K562 (cell line): ENCODE data around the gene LGI4. TPM values are rescaled to one million over a fixed set of nuclear protein-coding genes. Genes with fewer than 3 reads are reported as not detected.

ENCODE experiments used
- BACH1 ChIP-seq: fragments of 200-800 bp; sonication (Bioruptor generic); IDR thresholded peaks from 2 replicates; pipeline ENCODE4 v1.6.1; 2016; ENCODE audit warnings: missing genetic modification characterization, missing compliant biosample characterization
- CBFA2T2 ChIP-seq: fragments of 450-650 bp; conservative IDR thresholded peaks from 2 replicates; pipeline ENCODE4 v1.6.1; 2017; ENCODE audit warnings: mild to moderate bottlenecking
- LEF1 ChIP-seq: fragments of 450-650 bp; IDR thresholded peaks from 2 replicates; pipeline ENCODE4 v1.6.1; 2016; ENCODE audit warnings: mild to moderate bottlenecking
- MEF2A ChIP-seq: IDR thresholded peaks from 2 replicates; pipeline ENCODE4 v1.6.1; 2011; ENCODE audit warnings: low read depth, mild to moderate bottlenecking, low read length, moderate library complexity; ENCODE audit not compliant: control insufficient read depth
- RCOR1 ChIP-seq, 2 experiments: IDR thresholded peaks; 2 replicates each; pipeline ENCODE4 v1.6.1; 2012; ENCODE audit warnings: low read depth in 2 of 2, low read length in 2 of 2, borderline replicate concordance in 1 of 2, improper control_type of control experiment in 1 of 2
- SP1 ChIP-seq: sonication (generic); formaldehyde crosslinking; IDR thresholded peaks from 2 replicates; pipeline ENCODE4 v1.8.1; 2022; ENCODE audit warnings: mild to moderate bottlenecking, missing genetic modification reagents
- STAT5B ChIP-seq: fragments of 250-450 bp; sonication (Bioruptor Pico); IDR thresholded peaks from 2 replicates; pipeline ENCODE4 v1.8.0; 2021; ENCODE audit warnings: mild to moderate bottlenecking, inconsistent platforms
- ZNF224 ChIP-seq: sonication (generic); formaldehyde crosslinking; IDR thresholded peaks from 2 replicates; pipeline ENCODE4 v1.8.0; 2022; ENCODE audit warnings: mild to moderate bottlenecking, missing genetic modification reagents
- ZNF444 ChIP-seq: fragments of 250-450 bp; sonication (Bioruptor Pico); IDR thresholded peaks from 2 replicates; pipeline ENCODE4 v1.4.0; 2020; ENCODE audit warnings: mild to moderate bottlenecking, moderate library complexity
- ZNF785 ChIP-seq: fragments of 250-450 bp; sonication (Bioruptor Pico); IDR thresholded peaks from 2 replicates; pipeline ENCODE4 v1.4.0; 2020; ENCODE audit warnings: mild to moderate bottlenecking
- ZZZ3 ChIP-seq: fragments of 450-650 bp; IDR thresholded peaks from 2 replicates; pipeline ENCODE4 v1.6.1; 2016; ENCODE audit warnings: antibody characterized with exemption, mild to moderate bottlenecking, moderate library complexity
- polyA plus RNA-seq, 8 experiments: library from polyadenylated mRNA; depleted of rRNA in 4 of 8; stranded (reverse) in 5 of 8; unstranded in 3 of 8; fragments of >200 nt; fragmentation: Nextera tagmentation in 2 of 8; fragmentation: Illumina TruSeq in 1 of 8; extraction: Ambion mirVana in 2 of 8; extraction: Trizol in 1 of 8; gene quantifications; 2 replicates each; pipeline versions ENCODE4 v1.2.1 to v1.2.3, GENCODE V29; 2011 to 2014; ENCODE audit warnings: inconsistent platforms in 1 of 8, missing spikeins in 1 of 8
- total RNA-seq, 7 experiments: library from RNA; depleted of rRNA in 6 of 7; stranded (reverse); fragments of >200 nt in 6 of 7; fragmentation: Illumina TruSeq in 2 of 7; extraction: Trizol in 2 of 7; gene quantifications; 2 replicates each; pipeline versions ENCODE4 v1.2.1 to v1.2.3, GENCODE V29; 2011 to 2021; ENCODE audit warnings: low replicate concordance in 1 of 7
- TF ChIP-seq, protein P1 (sequence below): fragments of 250-450 bp; sonication (Bioruptor Pico); IDR thresholded peaks from 2 replicates; pipeline ENCODE4 v1.4.0; 2020
- TF ChIP-seq, protein P2 (sequence below): fragments of 450-650 bp; formaldehyde crosslinking; IDR thresholded peaks from 2 replicates; pipeline ENCODE4 v1.4.0; 2022; ENCODE audit warnings: mild to moderate bottlenecking, moderate library complexity
- TF ChIP-seq, protein P3 (sequence below): fragments of 450-650 bp; IDR thresholded peaks from 2 replicates; pipeline ENCODE4 v1.6.1; 2016; ENCODE audit warnings: mild to moderate bottlenecking

The LGI4 gene
- total and polyA plus RNA-seq, 9 of the 15 experiments (the other 6 are each of a cell fraction or from before 2014, with no cell fraction given): 0.14 to 0.30 (median 0.24) TPM; not detected in 4

DNA sequence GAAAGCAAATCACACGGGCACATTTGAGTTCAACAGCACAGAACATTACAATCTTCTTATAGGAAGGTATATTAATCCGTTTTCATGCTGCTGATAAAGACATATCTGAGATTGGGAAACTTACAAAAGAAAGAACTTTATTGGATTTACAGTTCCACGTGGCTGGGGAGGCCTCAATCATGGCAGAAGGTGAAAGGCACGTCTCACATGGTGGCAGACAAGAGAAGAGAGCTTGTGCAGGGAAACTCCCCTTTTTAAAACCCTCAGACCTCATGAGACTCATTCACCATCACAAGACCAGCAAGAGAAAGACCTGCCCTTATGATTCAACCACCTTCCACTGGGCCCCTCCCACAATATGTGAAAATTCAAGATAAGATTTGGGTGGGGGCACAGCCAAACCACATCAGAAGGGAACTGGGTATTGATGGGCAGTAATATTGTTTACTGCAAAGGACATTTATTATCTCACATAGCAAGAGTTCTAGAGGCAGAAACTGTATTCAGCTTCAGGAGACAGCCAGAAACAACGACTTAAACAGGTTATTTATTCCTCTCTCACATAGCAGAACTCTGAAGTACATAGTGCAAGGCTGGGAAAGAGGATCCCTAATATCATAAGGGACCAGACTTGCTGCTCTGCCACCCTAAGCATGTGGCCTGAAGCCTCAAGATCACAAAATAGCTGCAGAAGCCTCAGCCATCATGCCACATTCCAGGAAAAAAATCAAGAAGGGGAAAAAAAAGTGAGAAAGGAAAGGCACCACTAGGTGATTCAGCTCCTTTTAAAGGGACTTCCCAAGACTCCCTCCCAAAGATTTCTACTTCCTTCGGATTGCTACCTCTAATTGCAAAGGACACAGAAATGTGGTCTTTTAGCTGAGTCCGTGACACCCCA, 42.8 kb upstream of the LGI4 start (continued):
- TF ChIP-seq, protein P1, sequence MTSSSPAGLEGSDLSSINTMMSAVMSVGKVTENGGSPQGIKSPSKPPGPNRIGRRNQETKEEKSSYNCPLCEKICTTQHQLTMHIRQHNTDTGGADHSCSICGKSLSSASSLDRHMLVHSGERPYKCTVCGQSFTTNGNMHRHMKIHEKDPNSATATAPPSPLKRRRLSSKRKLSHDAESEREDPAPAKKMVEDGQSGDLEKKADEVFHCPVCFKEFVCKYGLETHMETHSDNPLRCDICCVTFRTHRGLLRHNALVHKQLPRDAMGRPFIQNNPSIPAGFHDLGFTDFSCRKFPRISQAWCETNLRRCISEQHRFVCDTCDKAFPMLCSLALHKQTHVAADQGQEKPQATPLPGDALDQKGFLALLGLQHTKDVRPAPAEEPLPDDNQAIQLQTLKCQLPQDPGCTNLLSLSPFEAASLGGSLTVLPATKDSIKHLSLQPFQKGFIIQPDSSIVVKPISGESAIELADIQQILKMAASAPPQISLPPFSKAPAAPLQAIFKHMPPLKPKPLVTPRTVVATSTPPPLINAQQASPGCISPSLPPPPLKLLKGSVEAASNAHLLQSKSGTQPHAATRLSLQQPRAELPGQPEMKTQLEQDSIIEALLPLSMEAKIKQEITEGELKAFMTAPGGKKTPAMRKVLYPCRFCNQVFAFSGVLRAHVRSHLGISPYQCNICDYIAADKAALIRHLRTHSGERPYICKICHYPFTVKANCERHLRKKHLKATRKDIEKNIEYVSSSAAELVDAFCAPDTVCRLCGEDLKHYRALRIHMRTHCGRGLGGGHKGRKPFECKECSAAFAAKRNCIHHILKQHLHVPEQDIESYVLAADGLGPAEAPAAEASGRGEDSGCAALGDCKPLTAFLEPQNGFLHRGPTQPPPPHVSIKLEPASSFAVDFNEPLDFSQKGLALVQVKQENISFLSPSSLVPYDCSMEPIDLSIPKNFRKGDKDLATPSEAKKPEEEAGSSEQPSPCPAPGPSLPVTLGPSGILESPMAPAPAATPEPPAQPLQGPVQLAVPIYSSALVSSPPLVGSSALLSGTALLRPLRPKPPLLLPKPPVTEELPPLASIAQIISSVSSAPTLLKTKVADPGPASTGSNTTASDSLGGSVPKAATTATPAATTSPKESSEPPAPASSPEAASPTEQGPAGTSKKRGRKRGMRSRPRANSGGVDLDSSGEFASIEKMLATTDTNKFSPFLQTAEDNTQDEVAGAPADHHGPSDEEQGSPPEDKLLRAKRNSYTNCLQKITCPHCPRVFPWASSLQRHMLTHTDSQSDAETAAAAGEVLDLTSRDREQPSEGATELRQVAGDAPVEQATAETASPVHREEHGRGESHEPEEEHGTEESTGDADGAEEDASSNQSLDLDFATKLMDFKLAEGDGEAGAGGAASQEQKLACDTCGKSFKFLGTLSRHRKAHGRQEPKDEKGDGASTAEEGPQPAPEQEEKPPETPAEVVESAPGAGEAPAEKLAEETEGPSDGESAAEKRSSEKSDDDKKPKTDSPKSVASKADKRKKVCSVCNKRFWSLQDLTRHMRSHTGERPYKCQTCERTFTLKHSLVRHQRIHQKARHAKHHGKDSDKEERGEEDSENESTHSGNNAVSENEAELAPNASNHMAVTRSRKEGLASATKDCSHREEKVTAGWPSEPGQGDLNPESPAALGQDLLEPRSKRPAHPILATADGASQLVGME (CRISPR knock-in tag): no peak
- TF ChIP-seq ZNF785 (CRISPR knock-in tag) (no peak), RCOR1 (IDR thresholded peaks at IDR 0.05; ENCODE audit: borderline replicate concordance in 1 of 2, low read depth in 2 of 2, low read length in 2 of 2) (no peak), SP1 (no peak), ZNF224 (CRISPR knock-in tag) (no peak), ZZZ3 (no peak), STAT5B (CRISPR knock-in tag) (no peak), LEF1 (peak; percentile 19; the same call in 1 of the 2 replicates), ZNF444 (no peak), MEF2A (no peak), BACH1 (tag) (no peak), CBFA2T2 (no peak)
- TF ChIP-seq, protein P2, sequence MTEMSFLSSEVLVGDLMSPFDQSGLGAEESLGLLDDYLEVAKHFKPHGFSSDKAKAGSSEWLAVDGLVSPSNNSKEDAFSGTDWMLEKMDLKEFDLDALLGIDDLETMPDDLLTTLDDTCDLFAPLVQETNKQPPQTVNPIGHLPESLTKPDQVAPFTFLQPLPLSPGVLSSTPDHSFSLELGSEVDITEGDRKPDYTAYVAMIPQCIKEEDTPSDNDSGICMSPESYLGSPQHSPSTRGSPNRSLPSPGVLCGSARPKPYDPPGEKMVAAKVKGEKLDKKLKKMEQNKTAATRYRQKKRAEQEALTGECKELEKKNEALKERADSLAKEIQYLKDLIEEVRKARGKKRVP (CRISPR knock-in tag): no peak
- TF ChIP-seq, protein P3, sequence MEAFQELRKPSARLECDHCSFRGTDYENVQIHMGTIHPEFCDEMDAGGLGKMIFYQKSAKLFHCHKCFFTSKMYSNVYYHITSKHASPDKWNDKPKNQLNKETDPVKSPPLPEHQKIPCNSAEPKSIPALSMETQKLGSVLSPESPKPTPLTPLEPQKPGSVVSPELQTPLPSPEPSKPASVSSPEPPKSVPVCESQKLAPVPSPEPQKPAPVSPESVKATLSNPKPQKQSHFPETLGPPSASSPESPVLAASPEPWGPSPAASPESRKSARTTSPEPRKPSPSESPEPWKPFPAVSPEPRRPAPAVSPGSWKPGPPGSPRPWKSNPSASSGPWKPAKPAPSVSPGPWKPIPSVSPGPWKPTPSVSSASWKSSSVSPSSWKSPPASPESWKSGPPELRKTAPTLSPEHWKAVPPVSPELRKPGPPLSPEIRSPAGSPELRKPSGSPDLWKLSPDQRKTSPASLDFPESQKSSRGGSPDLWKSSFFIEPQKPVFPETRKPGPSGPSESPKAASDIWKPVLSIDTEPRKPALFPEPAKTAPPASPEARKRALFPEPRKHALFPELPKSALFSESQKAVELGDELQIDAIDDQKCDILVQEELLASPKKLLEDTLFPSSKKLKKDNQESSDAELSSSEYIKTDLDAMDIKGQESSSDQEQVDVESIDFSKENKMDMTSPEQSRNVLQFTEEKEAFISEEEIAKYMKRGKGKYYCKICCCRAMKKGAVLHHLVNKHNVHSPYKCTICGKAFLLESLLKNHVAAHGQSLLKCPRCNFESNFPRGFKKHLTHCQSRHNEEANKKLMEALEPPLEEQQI: no peak
